Neural crest cell (in vitro differentiated cells): ENCODE results near the gene TCF7L2. TPM values are rescaled to one million over a fixed set of nuclear protein-coding genes. Genes with fewer than 3 reads are reported as not detected.

Experiments used
- DNase-seq: peaks from one replicate; pipeline ENCODE4 v3.0.0; 2021; ENCODE audit warnings: low read depth, mixed read lengths, low spot score
- H3K27ac Mint-ChIP-seq: one replicate; pipeline ENCODE4 v1.8.0; 2021; ENCODE audit warnings: mild to moderate bottlenecking, mixed read lengths; ENCODE audit not compliant: unreplicated experiment
- H3K27me3 Mint-ChIP-seq: 2 replicates; pipeline ENCODE4 v1.8.0; 2021; ENCODE audit warnings: low read depth, mild to moderate bottlenecking, mixed read lengths
- H3K36me3 Mint-ChIP-seq: 2 replicates; pipeline ENCODE4 v1.8.0; 2021; ENCODE audit warnings: low read depth, mild to moderate bottlenecking, mixed read lengths
- H3K4me1 Mint-ChIP-seq: 2 replicates; pipeline ENCODE4 v1.8.0; 2021; ENCODE audit warnings: mixed read lengths
- H3K4me3 Mint-ChIP-seq: one replicate; pipeline ENCODE4 v1.8.0; 2021; ENCODE audit warnings: mild to moderate bottlenecking, mixed read lengths
- H3K9me3 Mint-ChIP-seq: 2 replicates; pipeline ENCODE4 v1.8.0; 2021; ENCODE audit warnings: mixed read lengths
- total RNA-seq: library from RNA; stranded (reverse); gene quantifications from 2 replicates; pipeline ENCODE4 v1.2.1, GENCODE V29; 2021
- TF ChIP-seq, protein P1 (sequence below): fragments of 200-600 bp; sonication (generic); conservative IDR thresholded peaks from 2 replicates; pipeline ENCODE4 v1.5.0; 2021; ENCODE audit warnings: antibody characterized with exemption, mild to moderate bottlenecking

TCF7L2 gene
- total RNA-seq, 1 donor from 2014 or later, result 34.8 TPM

DNA sequence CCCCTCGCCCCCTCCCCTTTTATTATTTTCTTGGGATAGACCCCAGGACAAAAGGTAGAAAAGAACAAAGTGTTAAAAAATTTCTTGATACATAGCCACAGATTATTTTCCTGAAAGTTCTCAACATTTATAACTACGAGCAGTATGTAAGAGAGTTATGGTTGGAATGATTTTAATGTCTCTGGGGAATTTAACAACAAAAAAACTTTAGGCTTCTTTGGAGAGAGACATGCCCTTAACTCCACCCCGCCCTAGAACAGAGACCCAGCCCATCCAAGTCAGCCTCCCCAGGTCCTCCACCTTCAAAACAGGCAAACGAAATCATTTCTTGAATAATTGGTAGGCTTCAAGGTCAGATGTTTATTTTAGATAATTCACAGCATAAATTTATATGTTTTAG, 97.1 kb downstream of the TCF7L2 start:
- H3K9me3 Mint-ChIP-seq, result no peaks in the 10 kb centered on the region
- H3K4me3 Mint-ChIP-seq, result no peak overlapping the region
- H3K27ac Mint-ChIP-seq, result no peak overlapping the region
- H3K27me3 Mint-ChIP-seq, result peaks cover 2% of the 10 kb centered on the region
- peaks cover 54% of the 10 kb centered on the region for H3K4me1 Mint-ChIP-seq
- H3K36me3 Mint-ChIP-seq, result peaks cover 25% of the 10 kb centered on the region
- DNase-seq, result no peak
- TF ChIP-seq, protein P1, sequence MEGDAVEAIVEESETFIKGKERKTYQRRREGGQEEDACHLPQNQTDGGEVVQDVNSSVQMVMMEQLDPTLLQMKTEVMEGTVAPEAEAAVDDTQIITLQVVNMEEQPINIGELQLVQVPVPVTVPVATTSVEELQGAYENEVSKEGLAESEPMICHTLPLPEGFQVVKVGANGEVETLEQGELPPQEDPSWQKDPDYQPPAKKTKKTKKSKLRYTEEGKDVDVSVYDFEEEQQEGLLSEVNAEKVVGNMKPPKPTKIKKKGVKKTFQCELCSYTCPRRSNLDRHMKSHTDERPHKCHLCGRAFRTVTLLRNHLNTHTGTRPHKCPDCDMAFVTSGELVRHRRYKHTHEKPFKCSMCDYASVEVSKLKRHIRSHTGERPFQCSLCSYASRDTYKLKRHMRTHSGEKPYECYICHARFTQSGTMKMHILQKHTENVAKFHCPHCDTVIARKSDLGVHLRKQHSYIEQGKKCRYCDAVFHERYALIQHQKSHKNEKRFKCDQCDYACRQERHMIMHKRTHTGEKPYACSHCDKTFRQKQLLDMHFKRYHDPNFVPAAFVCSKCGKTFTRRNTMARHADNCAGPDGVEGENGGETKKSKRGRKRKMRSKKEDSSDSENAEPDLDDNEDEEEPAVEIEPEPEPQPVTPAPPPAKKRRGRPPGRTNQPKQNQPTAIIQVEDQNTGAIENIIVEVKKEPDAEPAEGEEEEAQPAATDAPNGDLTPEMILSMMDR, result no peak

DNA sequence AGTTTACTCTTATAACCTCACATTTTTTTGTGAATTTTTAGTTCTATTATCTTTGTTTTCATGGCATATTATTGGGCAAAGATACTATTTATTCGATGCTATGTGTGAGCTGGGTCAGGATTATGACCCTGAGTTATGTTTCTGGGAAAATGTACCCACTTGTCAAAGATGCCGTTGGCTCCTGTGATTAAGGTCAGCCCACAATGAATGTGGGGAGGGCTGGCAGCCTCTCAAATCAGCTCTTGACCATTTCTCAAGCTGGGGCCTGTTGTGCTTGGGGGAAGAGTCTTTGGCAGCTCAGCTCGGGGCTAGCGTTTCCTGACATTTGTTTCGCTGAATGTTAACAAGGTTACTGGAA, 97.5 kb downstream of the TCF7L2 start:
- Mint-ChIP-seq H3K36me3 (peaks cover 22% of the 10 kb centered on the region), H3K4me1 (peaks cover 58% of the 10 kb centered on the region), H3K27ac (peak overlapping the region; percentile 60), H3K27me3 (peaks cover 2% of the 10 kb centered on the region), H3K4me3 (no peak overlapping the region), H3K9me3 (no peaks in the 10 kb centered on the region)
- TF ChIP-seq, protein P1, result no peak
- DNase-seq, result no peak

DNA sequence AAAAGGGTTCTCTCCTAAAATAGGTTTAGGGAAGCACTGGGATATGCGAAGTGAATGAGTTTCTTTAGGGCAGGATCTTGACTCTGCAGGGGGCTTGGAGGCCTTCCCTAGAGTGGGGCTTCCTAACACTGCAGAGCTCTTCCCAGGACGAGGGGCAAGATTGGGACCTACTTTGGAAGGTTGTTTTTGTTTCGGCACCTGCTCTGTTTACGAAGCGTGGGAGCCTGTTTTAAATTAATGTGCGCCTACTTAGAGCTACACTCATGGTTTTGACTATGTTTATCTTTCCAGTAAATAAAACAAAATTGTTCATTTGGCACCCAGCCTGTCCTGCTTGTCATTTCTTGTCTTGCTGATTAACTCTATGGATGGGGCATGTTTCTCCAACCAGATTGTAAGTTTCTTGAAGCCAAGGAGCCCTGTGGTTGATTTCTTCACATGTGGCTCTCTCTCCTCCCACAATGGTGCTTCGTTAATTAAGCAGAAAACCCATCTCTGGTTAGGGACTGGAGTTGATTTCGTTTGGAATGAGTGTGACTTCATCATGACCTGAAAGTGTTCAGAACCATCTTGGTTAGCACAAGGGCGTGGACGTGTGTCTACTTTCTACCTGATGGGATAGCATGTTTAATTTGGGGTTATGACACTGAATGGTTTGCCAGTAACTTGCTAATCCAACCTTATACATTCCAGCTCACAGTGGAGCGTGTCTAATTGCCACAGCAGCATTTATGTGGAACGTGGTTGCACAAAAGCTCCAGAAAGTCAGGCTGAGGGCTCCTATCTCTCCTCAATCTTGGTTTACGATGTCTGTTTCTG, 98.1 kb downstream of the TCF7L2 start:
- peaks cover 17% of the 10 kb centered on the region for H3K36me3 Mint-ChIP-seq
- TF ChIP-seq, protein P1, result no peak
- H3K27ac Mint-ChIP-seq, result no peak overlapping the region
- no peaks in the 10 kb centered on the region for H3K9me3 Mint-ChIP-seq
- peaks cover 64% of the 10 kb centered on the region for H3K4me1 Mint-ChIP-seq
- peaks cover 2% of the 10 kb centered on the region for H3K27me3 Mint-ChIP-seq
- no peak overlapping the region for H3K4me3 Mint-ChIP-seq
- no peak for DNase-seq

DNA sequence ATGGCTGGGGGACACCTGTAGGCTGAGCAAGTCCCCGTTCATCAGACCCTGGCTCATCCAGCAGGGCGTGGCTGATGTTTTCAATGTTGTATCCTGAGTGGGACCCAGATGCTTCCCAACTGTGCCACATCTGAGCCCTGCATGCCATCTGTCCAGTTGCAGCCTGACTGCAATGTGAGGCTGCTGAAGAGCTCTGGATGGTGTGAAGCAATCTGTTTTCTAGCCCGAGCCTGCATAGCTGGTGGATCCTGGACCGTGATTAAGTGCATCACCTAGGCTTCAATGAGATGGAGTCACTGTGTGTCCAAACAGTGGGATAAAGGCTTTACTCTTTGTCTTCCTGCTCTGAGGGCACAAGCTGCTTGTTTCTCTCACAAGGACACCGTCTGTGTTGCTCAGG, 99.8 kb downstream of the TCF7L2 start:
- Mint-ChIP-seq H3K27ac (peak overlapping the region; percentile 20), H3K27me3 (peaks cover 2% of the 10 kb centered on the region), H3K4me1 (peaks cover 68% of the 10 kb centered on the region), H3K9me3 (no peaks in the 10 kb centered on the region), H3K4me3 (no peak overlapping the region), H3K36me3 (peaks cover 12% of the 10 kb centered on the region)
- DNase-seq, result no peak
- TF ChIP-seq, protein P1, result no peak

DNA sequence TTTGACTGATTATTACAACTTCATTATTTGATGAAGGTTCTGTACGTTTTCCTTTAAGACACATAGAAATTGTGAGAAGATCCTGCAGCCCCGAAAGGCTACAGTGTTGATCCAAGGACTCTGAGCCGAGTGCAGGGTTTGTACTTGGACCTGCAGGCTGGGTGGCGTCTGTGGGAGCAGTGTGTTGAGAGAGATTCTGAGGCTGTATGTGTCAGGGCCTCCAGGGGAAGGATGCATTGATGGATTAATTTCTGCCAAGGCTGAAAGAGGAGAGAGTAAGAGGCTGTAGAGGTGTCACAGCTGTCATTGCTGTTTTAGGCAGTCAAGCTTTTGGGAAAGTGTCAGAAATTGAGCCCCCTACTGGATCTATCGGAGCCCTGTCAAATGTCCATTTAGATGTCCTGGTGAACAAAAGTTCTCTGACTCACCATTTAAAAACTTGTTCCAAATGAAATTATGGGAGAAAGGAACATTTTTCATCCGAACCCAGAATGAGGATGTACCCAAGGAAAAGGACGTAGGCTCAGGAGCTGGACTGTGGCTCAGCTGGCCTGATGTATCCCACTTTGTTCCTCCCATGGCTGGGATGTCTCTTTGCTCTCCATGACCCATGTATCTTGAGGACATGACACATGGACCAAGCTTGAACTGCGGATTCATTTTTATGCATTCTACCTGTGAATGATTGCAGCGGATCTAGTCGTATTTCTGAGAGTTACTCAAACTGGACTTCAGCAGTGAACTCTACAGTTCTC, 102.2 kb downstream of the TCF7L2 start:
- H3K27ac Mint-ChIP-seq, result no peak overlapping the region
- H3K27me3 Mint-ChIP-seq, result peaks cover 2% of the 10 kb centered on the region
- H3K4me1 Mint-ChIP-seq, result peaks cover 58% of the 10 kb centered on the region
- H3K36me3 Mint-ChIP-seq, result peaks cover 6% of the 10 kb centered on the region
- TF ChIP-seq, protein P1, result peak; percentile 29
- DNase-seq, result no peak
- H3K9me3 Mint-ChIP-seq, result no peaks in the 10 kb centered on the region
- peak overlapping the region; percentile 7 for H3K4me3 Mint-ChIP-seq
